ENCODE measurements around the gene OR13C2. TPM values are rescaled to one million over a fixed set of nuclear protein-coding genes. Genes with fewer than 3 reads are reported as not detected.
"Not testable (repeated sequence)": the region's sequence is repeated elsewhere in the genome, so short reads cannot be mapped to it uniquely, and the experiment has no call there.

OR13C2 gene
- 0.41 TPM for total RNA-seq

- not testable (repeated sequence) for DNase-seq (ENCODE audit: low spot score in 2 of 2); FAIRE-seq
Measured at GRCh38 chr9:104605527-104605926, at the start of gene OR13C2. OR13C2 (minus strand) TSS chr9:104605627; CDS start chr9:104605627, 0 bp downstream.

GRCh38 chr9:104635456-104635855 is 30.0 kb upstream of the OR13C2 start:
- no peak for DNase-seq (ENCODE audit: low spot score in 2 of 2)
- FAIRE-seq, result no peak

GRCh38 chr9:104633976-104634520 is 28.6 kb upstream of the OR13C2 start:
- DNase-seq (ENCODE audit: low spot score in 2 of 2) (no peak), FAIRE-seq (no peak)

GRCh38 chr9:104625964-104626363 is 20.5 kb upstream of the OR13C2 start:
- not testable (repeated sequence) for DNase-seq (ENCODE audit: low spot score in 2 of 2); FAIRE-seq

- DNase-seq (ENCODE audit: low spot score in 2 of 2), result no peak
- FAIRE-seq, result no peak
Measured at GRCh38 chr9:104618104-104618503, 12.7 kb upstream of the OR13C2 start, which contains the start of gene OR13C9. OR13C9 (minus strand) TSS chr9:104618204; CDS start chr9:104618204, 0 bp downstream.

GRCh38 chr9:104617418-104617817 is 12.0 kb upstream of the OR13C2 start:
- no peak for DNase-seq (ENCODE audit: low spot score in 2 of 2)

GRCh38 chr9:104611213-104611612 is 5.8 kb upstream of the OR13C2 start:
- DNase-seq (ENCODE audit: low spot score in 2 of 2) (no peak), FAIRE-seq (no peak)

More at GRCh38 chr9:104617418-104617817, 12.0 kb upstream of the OR13C2 start:
- FAIRE-seq, result no peak

GRCh38 chr9:104608336-104608735 is 2.9 kb upstream of the OR13C2 start:
- FAIRE-seq (no peak), DNase-seq (ENCODE audit: low spot score in 2 of 2) (no peak)

- no peak for DNase-seq (ENCODE audit: low spot score in 2 of 2)
- no peak for FAIRE-seq
Measured at GRCh38 chr9:104606152-104606551, 725 bp upstream of the OR13C2 start.

- FAIRE-seq (no peak), DNase-seq (ENCODE audit: low spot score in 2 of 2) (no peak)
Measured at GRCh38 chr9:104604801-104605200, 626 bp downstream of the OR13C2 start.

GRCh38 chr9:104599313-104599712 is 6.1 kb downstream of the OR13C2 start, which contains the start of gene OR13C5:
OR13C5 (minus strand) TSS chr9:104599413; CDS start chr9:104599413, 0 bp downstream.
- not testable (repeated sequence) for DNase-seq (ENCODE audit: low spot score in 2 of 2); FAIRE-seq

- FAIRE-seq; DNase-seq (ENCODE audit: low spot score in 2 of 2): not testable (repeated sequence)
Measured at GRCh38 chr9:104598749-104599148, 6.7 kb downstream of the OR13C2 start.

GRCh38 chr9:104589626-104590025 is 15.8 kb downstream of the OR13C2 start:
- DNase-seq (ENCODE audit: low spot score in 2 of 2), result no peak
- no peak for FAIRE-seq

- no peak for DNase-seq (ENCODE audit: low spot score in 2 of 2)
- FAIRE-seq, result peak; percentile 54
Measured at GRCh38 chr9:104586496-104587180, 18.8 kb downstream of the OR13C2 start.

- no peak for DNase-seq (ENCODE audit: low spot score in 2 of 2)
- FAIRE-seq, result no peak
Measured at GRCh38 chr9:104580562-104580961, 24.9 kb downstream of the OR13C2 start.

- FAIRE-seq (no peak), DNase-seq (ENCODE audit: low spot score in 2 of 2) (no peak)
Measured at GRCh38 chr9:104577263-104577662, 28.2 kb downstream of the OR13C2 start.

- DNase-seq (ENCODE audit: low spot score in 2 of 2) (no peak), FAIRE-seq (no peak)
Measured at GRCh38 chr9:104575456-104575855, 30.0 kb downstream of the OR13C2 start.

GRCh38 chr9:104572612-104573011 is 32.8 kb downstream of the OR13C2 start:
- no peak for FAIRE-seq
- DNase-seq (ENCODE audit: low spot score in 2 of 2), result no peak

GRCh38 chr9:104568868-104569267 is 36.6 kb downstream of the OR13C2 start, which contains the start of gene OR13C8:
OR13C8 (plus strand) TSS chr9:104569168; CDS start chr9:104569168, 0 bp downstream.
- FAIRE-seq (no peak), DNase-seq (ENCODE audit: low spot score in 2 of 2) (no peak)

GRCh38 chr9:104564358-104564757 is 41.1 kb downstream of the OR13C2 start:
- FAIRE-seq (no peak), DNase-seq (ENCODE audit: low spot score in 2 of 2) (no peak)

GRCh38 chr9:104556830-104557634 is 48.4 kb downstream of the OR13C2 start:
- no peak for FAIRE-seq
- DNase-seq (ENCODE audit: low spot score in 2 of 2), result no peak

Data from frontal cortex (tissue), 4 donors.